GM23338 (cell line): ENCODE data around the gene DSG3. TPM values are rescaled to one million over a fixed set of nuclear protein-coding genes. Genes with fewer than 3 reads are reported as not detected.
A peak's percentile ranks its signal among the peaks of the same experiment; 100 is the strongest.

Experiments used
- ATAC-seq: fragments of 200-7000 bp; cut with Tn5 transposase; 3 replicates; pipeline ENCODE4 v1.9.1; 2020
- DNase-seq: peaks from one replicate; pipeline ENCODE4 v3.0.0-alpha.2; 2015; ENCODE audit warnings: low spot score
- H2AFZ ChIP-seq: fragments of 200-600 bp; sonication (generic); 2 replicates; pipeline ENCODE4 v1.8.0; 2016; ENCODE audit warnings: antibody characterized with exemption, mild to moderate bottlenecking, moderate library complexity
- H3F3A ChIP-seq: fragments of 200-600 bp; sonication (generic); replicated peaks from 2 replicates; pipeline ENCODE4 v1.8.0; 2017; ENCODE audit warnings: antibody characterized with exemption, mixed run types, low read depth
- H3K27ac ChIP-seq: fragments of 200-600 bp; sonication (generic); 2 replicates; pipeline ENCODE4 v1.6.1; 2016; ENCODE audit warnings: low read depth
- H3K27me3 ChIP-seq: fragments of 200-600 bp; sonication (generic); 2 replicates; pipeline ENCODE4 v1.8.0; 2016; ENCODE audit warnings: mild to moderate bottlenecking, mixed run types, moderate library complexity; ENCODE audit not compliant: insufficient read depth
- H3K36me3 ChIP-seq: fragments of 200-600 bp; sonication (generic); 2 replicates; pipeline ENCODE4 v1.8.0; 2016; ENCODE audit warnings: mild to moderate bottlenecking; ENCODE audit not compliant: insufficient read depth
- H3K4me1 ChIP-seq: fragments of 200-600 bp; sonication (generic); 2 replicates; pipeline ENCODE4 v1.8.0; 2016; ENCODE audit warnings: mild to moderate bottlenecking, moderate library complexity; ENCODE audit not compliant: insufficient read depth
- H3K4me2 ChIP-seq: fragments of 200-600 bp; sonication (generic); 2 replicates; pipeline ENCODE4 v1.7.1; 2017; ENCODE audit warnings: mixed run types
- H3K4me3 ChIP-seq: fragments of 200-600 bp; sonication (generic); 2 replicates; pipeline ENCODE4 v1.6.1; 2016; ENCODE audit warnings: mixed run types
- H3K79me2 ChIP-seq: fragments of 200-600 bp; sonication (generic); replicated peaks from 2 replicates; pipeline ENCODE4 v1.8.0; 2017; ENCODE audit warnings: mild to moderate bottlenecking; ENCODE audit not compliant: insufficient read depth
- H3K9me2 ChIP-seq: fragments of 200-600 bp; sonication (generic); 2 replicates; pipeline ENCODE4 v1.8.0; 2017; ENCODE audit not compliant: insufficient read depth
- H4K20me1 ChIP-seq: fragments of 200-600 bp; sonication (generic); replicated peaks from 2 replicates; pipeline ENCODE4 v1.8.0; 2017; ENCODE audit warnings: mild to moderate bottlenecking; ENCODE audit not compliant: insufficient read depth
- H3K27ac Mint-ChIP-seq: 2 replicates; pipeline ENCODE4 v1.8.0; 2020; ENCODE audit warnings: inconsistent platforms, mild to moderate bottlenecking, moderate library complexity, mixed read lengths
- H3K27me3 Mint-ChIP-seq: 3 replicates; pipeline ENCODE4 v1.8.0; 2022; ENCODE audit warnings: low read depth, mild to moderate bottlenecking, moderate library complexity, mixed read lengths, inconsistent platforms; ENCODE audit not compliant: insufficient read depth, poor library complexity
- H3K36me3 Mint-ChIP-seq: 3 replicates; pipeline ENCODE4 v1.8.0; 2021; ENCODE audit warnings: low read depth, mild to moderate bottlenecking, inconsistent platforms, moderate library complexity, mixed read lengths
- H3K4me1 Mint-ChIP-seq: 3 replicates; pipeline ENCODE4 v1.8.0; 2020; ENCODE audit warnings: mild to moderate bottlenecking, inconsistent platforms, mixed read lengths
- H3K4me3 Mint-ChIP-seq: 3 replicates; pipeline ENCODE4 v1.8.0; 2021; ENCODE audit warnings: moderate library complexity, mild to moderate bottlenecking, inconsistent platforms, mixed read lengths
- H3K9me3 Mint-ChIP-seq: 3 replicates; pipeline ENCODE4 v1.8.0; 2020; ENCODE audit warnings: moderate library complexity, mild to moderate bottlenecking, inconsistent platforms, mixed read lengths
- CREB1 ChIP-seq: fragments of 250-450 bp; sonication (Bioruptor Pico); IDR thresholded peaks from 2 replicates; pipeline ENCODE4 v1.5.0; 2020; ENCODE audit warnings: low read depth, mild to moderate bottlenecking, moderate library complexity
- ETS1 ChIP-seq: IDR thresholded peaks from 2 replicates; pipeline ENCODE4 v1.6.1; 2016; ENCODE audit warnings: antibody characterized with exemption
- EZH2 ChIP-seq: fragments of 200-600 bp; sonication (generic); IDR thresholded peaks from one replicate; pipeline ENCODE4 v1.8.0; 2017; ENCODE audit warnings: antibody characterized with exemption, mild to moderate bottlenecking, low read depth; ENCODE audit not compliant: unreplicated experiment
- EZH2phosphoT487 ChIP-seq: fragments of 200-600 bp; sonication (generic); IDR thresholded peaks from one replicate; pipeline ENCODE4 v1.8.1; 2018; ENCODE audit warnings: antibody characterized with exemption; ENCODE audit not compliant: unreplicated experiment
- JUNB ChIP-seq: IDR thresholded peaks from one replicate; pipeline ENCODE4 v1.6.1; 2016; ENCODE audit warnings: antibody characterized with exemption; ENCODE audit not compliant: unreplicated experiment
- NANOG ChIP-seq: IDR thresholded peaks from 2 replicates; pipeline ENCODE4 v1.6.1; 2016; ENCODE audit warnings: antibody characterized with exemption, borderline replicate concordance
- POLR2AphosphoS5 ChIP-seq: IDR thresholded peaks from 2 replicates; pipeline ENCODE4 v1.6.1; 2016; ENCODE audit warnings: antibody characterized with exemption, low read depth
- REST ChIP-seq: IDR thresholded peaks from one replicate; pipeline ENCODE4 v1.6.1; 2018; ENCODE audit warnings: antibody characterized with exemption; ENCODE audit not compliant: unreplicated experiment
- ZNF114 ChIP-seq: fragments of 250-450 bp; sonication (Bioruptor Pico); IDR thresholded peaks from 2 replicates; pipeline ENCODE4 v1.5.0; 2020; ENCODE audit warnings: mild to moderate bottlenecking, moderate library complexity
- polyA plus RNA-seq: library from polyadenylated mRNA; unstranded; fragments of >200 nt; fragmentation: Nextera tagmentation; extraction: Ambion mirVana; gene quantifications from 2 replicates; pipeline ENCODE4 v1.2.1, GENCODE V29; 2016
- total RNA-seq: library from RNA; depleted of rRNA; stranded (reverse); fragments of >200 nt; shearing (Covaris generic); gene quantifications from 2 replicates; pipeline ENCODE4 v1.2.3, GENCODE V29; 2014

Gene DSG3
- total and polyA plus RNA-seq, 2 experiments from 2014 or later = 0.05 to 0.24 TPM

GRCh38 chr18:31503011-31503410 lies 55.5 kb downstream of the DSG3 start:
- H3K9me3 Mint-ChIP-seq = peaks cover 10% of the 10 kb centered on the region; the same call in 2 of the 3 replicates
- H3K27me3 ChIP-seq = no peaks in the 10 kb centered on the region
- H3K4me2 ChIP-seq = no peak overlapping the region
- H3K27ac Mint-ChIP-seq = no peak overlapping the region
- ATAC-seq = no peak
- peaks cover 24% of the 10 kb centered on the region for H3K4me1 ChIP-seq
- peaks cover 96% of the 10 kb centered on the region for H3K79me2 ChIP-seq
- peaks cover 20% of the 10 kb centered on the region; the same call in 2 of the 3 replicates for H3K4me1 Mint-ChIP-seq
- no peaks in the 10 kb centered on the region for H3K9me2 ChIP-seq
- no peak overlapping the region for H3K4me3 Mint-ChIP-seq
- no peak for DNase-seq
- no peak overlapping the region for H3K4me3 ChIP-seq
- H3K27ac ChIP-seq = no peak overlapping the region
- peaks cover 2% of the 10 kb centered on the region for H3K27me3 Mint-ChIP-seq
- TF ChIP-seq NANOG = no peak
- TF ChIP-seq POLR2AphosphoS5 = no peak
- no peak for TF ChIP-seq CREB1 (CRISPR knock-in tag)
- no peak for TF ChIP-seq JUNB
- TF ChIP-seq REST = no peak
- no peak for TF ChIP-seq EZH2phosphoT487
- peaks cover 13% of the 10 kb centered on the region; the same call in 2 of the 3 replicates for H3K36me3 Mint-ChIP-seq
- H4K20me1 ChIP-seq = peaks cover 39% of the 10 kb centered on the region
- H3K36me3 ChIP-seq = no peaks in the 10 kb centered on the region
- no peak overlapping the region for H2AFZ ChIP-seq
- no peaks in the 10 kb centered on the region for H3F3A ChIP-seq

GRCh38 chr18:31504455-31505147 lies 57.1 kb downstream of the DSG3 start:
- no peaks in the 10 kb centered on the region for H3K27me3 ChIP-seq
- peaks cover 16% of the 10 kb centered on the region for H3K36me3 Mint-ChIP-seq
- no peak overlapping the region for H3K4me3 ChIP-seq
- ATAC-seq (no peak), DNase-seq (no peak)
- H3K27ac ChIP-seq = peak overlapping the region; percentile 18; the same call in 1 of the 2 replicates
- H3K9me2 ChIP-seq = no peaks in the 10 kb centered on the region
- no peak overlapping the region for H3K4me3 Mint-ChIP-seq
- no peaks in the 10 kb centered on the region for H3K36me3 ChIP-seq
- H4K20me1 ChIP-seq = peaks cover 46% of the 10 kb centered on the region
- no peak overlapping the region for H3K4me2 ChIP-seq
- H3K4me1 ChIP-seq = peaks cover 17% of the 10 kb centered on the region
- no peak overlapping the region for H2AFZ ChIP-seq
- H3K27me3 Mint-ChIP-seq = no peaks in the 10 kb centered on the region
- no peaks in the 10 kb centered on the region for H3F3A ChIP-seq
- H3K9me3 Mint-ChIP-seq = peaks cover 10% of the 10 kb centered on the region; the same call in 2 of the 3 replicates
- H3K79me2 ChIP-seq = peaks cover 100% of the 10 kb centered on the region
- no peak overlapping the region for H3K27ac Mint-ChIP-seq
- H3K4me1 Mint-ChIP-seq = peaks cover 14% of the 10 kb centered on the region; the same call in 2 of the 3 replicates
- no peak for TF ChIP-seq ZNF114 (CRISPR knock-in tag)
- TF ChIP-seq EZH2 = no peak
- TF ChIP-seq JUNB = no peak
- TF ChIP-seq REST = no peak
- TF ChIP-seq POLR2AphosphoS5 = no peak
- TF ChIP-seq ETS1 = no peak
